HEK293 (cell line): ENCODE measurements around the gene C16orf92.

Experiments used
- EGR2 ChIP-seq: fragments of 450-650 bp; formaldehyde crosslinking; IDR thresholded peaks from 2 replicates; pipeline ENCODE4 v1.5.1; 2016; ENCODE audit warnings: low read depth, missing biosample characterization, missing genetic modification characterization
- GLIS2 ChIP-seq: fragments of 450-650 bp; formaldehyde crosslinking; IDR thresholded peaks from 2 replicates; pipeline ENCODE4 v1.5.1; 2016; ENCODE audit warnings: missing biosample characterization, missing genetic modification characterization
- HOXC10 ChIP-seq: sonication (generic); formaldehyde crosslinking; IDR thresholded peaks from 2 replicates; pipeline ENCODE4 v1.8.1; 2023; ENCODE audit warnings: mild to moderate bottlenecking, missing genetic modification reagents
- KLF9 ChIP-seq: fragments of 450-650 bp; formaldehyde crosslinking; IDR thresholded peaks from 2 replicates; pipeline ENCODE4 v1.5.1; 2016; ENCODE audit warnings: missing biosample characterization, missing genetic modification characterization, low read depth
- MEIS1 ChIP-seq: sonication (generic); formaldehyde crosslinking; IDR thresholded peaks from 2 replicates; pipeline ENCODE4 v1.8.1; 2022; ENCODE audit warnings: missing genetic modification reagents, mild to moderate bottlenecking, borderline replicate concordance
- PRDM1 ChIP-seq: fragments of 450-650 bp; formaldehyde crosslinking; IDR thresholded peaks from 2 replicates; pipeline ENCODE4; 2016; ENCODE audit warnings: missing biosample characterization, missing genetic modification characterization
- SP7 ChIP-seq: fragments of 450-650 bp; formaldehyde crosslinking; IDR thresholded peaks from 2 replicates; pipeline ENCODE4 v1.5.1; 2016; ENCODE audit warnings: missing biosample characterization, missing genetic modification characterization
- YY2 ChIP-seq: fragments of 450-650 bp; formaldehyde crosslinking; IDR thresholded peaks from 2 replicates; pipeline ENCODE4 v1.5.1; 2016; ENCODE audit warnings: missing biosample characterization, missing genetic modification characterization
- ZBTB44 ChIP-seq: fragments of 450-650 bp; IDR thresholded peaks from 2 replicates; pipeline ENCODE4 v1.5.1; 2018; ENCODE audit warnings: missing biosample characterization, mild to moderate bottlenecking, missing genetic modification characterization
- ZBTB48 ChIP-seq: fragments of 450-650 bp; formaldehyde crosslinking; IDR thresholded peaks from 2 replicates; pipeline ENCODE4 v1.5.1; 2016; ENCODE audit warnings: missing biosample characterization, missing genetic modification characterization
- ZBTB6 ChIP-seq: fragments of 450-650 bp; formaldehyde crosslinking; IDR thresholded peaks from 2 replicates; pipeline ENCODE4 v1.5.1; 2017; ENCODE audit warnings: missing biosample characterization, missing genetic modification characterization
- ZIC2 ChIP-seq: fragments of 450-650 bp; formaldehyde crosslinking; IDR thresholded peaks from 2 replicates; pipeline ENCODE4 v1.5.1; 2016; ENCODE audit warnings: missing biosample characterization, missing genetic modification characterization
- ZNF16 ChIP-seq: fragments of 450-650 bp; formaldehyde crosslinking; IDR thresholded peaks from 2 replicates; pipeline ENCODE4 v1.5.1; 2016; ENCODE audit warnings: low read depth, missing biosample characterization, missing genetic modification characterization
- ZNF202 ChIP-seq: fragments of 450-650 bp; formaldehyde crosslinking; IDR thresholded peaks from 2 replicates; pipeline ENCODE4 v1.5.1; 2016; ENCODE audit warnings: missing biosample characterization, missing genetic modification characterization, borderline replicate concordance
- ZNF211 ChIP-seq: fragments of 450-650 bp; formaldehyde crosslinking; IDR thresholded peaks from 2 replicates; pipeline ENCODE4 v1.5.1; 2016; ENCODE audit warnings: low read depth, missing biosample characterization, missing genetic modification characterization
- ZNF214 ChIP-seq: fragments of 450-650 bp; formaldehyde crosslinking; IDR thresholded peaks from 2 replicates; pipeline ENCODE4 v1.5.1; 2017; ENCODE audit warnings: missing biosample characterization, mild to moderate bottlenecking, missing genetic modification characterization, borderline replicate concordance
- ZNF221 ChIP-seq: fragments of 450-650 bp; formaldehyde crosslinking; IDR thresholded peaks from 2 replicates; pipeline ENCODE4 v1.5.1; 2017; ENCODE audit warnings: missing biosample characterization, missing genetic modification characterization, borderline replicate concordance
- ZNF24 ChIP-seq: fragments of 450-650 bp; formaldehyde crosslinking; IDR thresholded peaks from 2 replicates; pipeline ENCODE4 v1.5.1; 2016; ENCODE audit warnings: missing biosample characterization, missing genetic modification characterization
- ZNF473 ChIP-seq: fragments of 450-650 bp; formaldehyde crosslinking; IDR thresholded peaks from 2 replicates; pipeline ENCODE4 v1.5.1; 2017; ENCODE audit warnings: missing biosample characterization, missing genetic modification characterization
- ZNF514 ChIP-seq: fragments of 450-650 bp; formaldehyde crosslinking; IDR thresholded peaks from 2 replicates; pipeline ENCODE4 v1.5.1; 2016; ENCODE audit warnings: missing biosample characterization, missing genetic modification characterization
- ZNF555 ChIP-seq: fragments of 450-650 bp; formaldehyde crosslinking; conservative IDR thresholded peaks from 2 replicates; pipeline ENCODE4 v1.5.1; 2017; ENCODE audit warnings: missing biosample characterization, mild to moderate bottlenecking, missing genetic modification characterization, inconsistent platforms
- ZNF558 ChIP-seq: fragments of 450-650 bp; formaldehyde crosslinking; IDR thresholded peaks from 2 replicates; pipeline ENCODE4 v1.5.1; 2016; ENCODE audit warnings: missing biosample characterization, missing genetic modification characterization
- ZNF560 ChIP-seq: fragments of 450-650 bp; formaldehyde crosslinking; IDR thresholded peaks from 2 replicates; pipeline ENCODE4 v1.5.1; 2017; ENCODE audit warnings: missing biosample characterization, missing genetic modification characterization, borderline replicate concordance
- ZNF580 ChIP-seq: fragments of 450-650 bp; formaldehyde crosslinking; IDR thresholded peaks from 2 replicates; pipeline ENCODE4 v1.5.1; 2016; ENCODE audit warnings: missing biosample characterization, missing genetic modification characterization
- ZNF610 ChIP-seq: fragments of 450-650 bp; formaldehyde crosslinking; IDR thresholded peaks from 2 replicates; pipeline ENCODE4 v1.5.1; 2016; ENCODE audit warnings: missing biosample characterization, missing genetic modification characterization, borderline replicate concordance
- ZNF621 ChIP-seq: fragments of 450-650 bp; formaldehyde crosslinking; IDR thresholded peaks from 2 replicates; pipeline ENCODE4 v1.5.1; 2017; ENCODE audit warnings: missing biosample characterization, missing genetic modification characterization
- ZNF623 ChIP-seq: fragments of 450-650 bp; formaldehyde crosslinking; IDR thresholded peaks from 2 replicates; pipeline ENCODE4 v1.5.1; 2016; ENCODE audit warnings: missing biosample characterization, missing genetic modification characterization
- ZNF626 ChIP-seq: fragments of 450-650 bp; sonication (Bioruptor Pico); formaldehyde crosslinking; IDR thresholded peaks from 2 replicates; pipeline ENCODE4 v1.5.1; 2018; ENCODE audit warnings: missing biosample characterization, missing genetic modification characterization, inconsistent platforms
- ZNF677 ChIP-seq: fragments of 450-650 bp; IDR thresholded peaks from 2 replicates; pipeline ENCODE4 v1.5.0; 2018; ENCODE audit warnings: missing biosample characterization, mild to moderate bottlenecking, missing genetic modification characterization, moderate library complexity
- ZNF747 ChIP-seq: fragments of 450-650 bp; formaldehyde crosslinking; IDR thresholded peaks from 2 replicates; pipeline ENCODE4 v1.5.1; 2016; ENCODE audit warnings: missing biosample characterization, missing genetic modification characterization
- ZNF768 ChIP-seq: fragments of 450-650 bp; formaldehyde crosslinking; IDR thresholded peaks from 2 replicates; pipeline ENCODE4 v1.5.1; 2018; ENCODE audit warnings: missing biosample characterization, mild to moderate bottlenecking, missing genetic modification characterization
- ZXDB ChIP-seq: fragments of 450-650 bp; formaldehyde crosslinking; IDR thresholded peaks from 2 replicates; pipeline ENCODE4 v1.5.1; 2016; ENCODE audit warnings: missing biosample characterization, missing genetic modification characterization
- TF ChIP-seq, protein P1 (sequence below): fragments of 450-650 bp; formaldehyde crosslinking; IDR thresholded peaks from 2 replicates; pipeline ENCODE4 v1.5.1; 2016; ENCODE audit warnings: missing biosample characterization, missing genetic modification characterization, low read depth
- TF ChIP-seq, protein P2 (sequence below): fragments of 450-650 bp; formaldehyde crosslinking; IDR thresholded peaks from 2 replicates; pipeline ENCODE4 v1.5.1; 2016; ENCODE audit warnings: missing biosample characterization, missing genetic modification characterization

The C16orf92 gene

GRCh38 chr16:30065102-30065942, 42.3 kb downstream of the C16orf92 start, which contains the start of gene ALDOA (continued):
- TF ChIP-seq EGR2 (tag by site-specific recombination) (peak; percentile 60), ZNF623 (tag by site-specific recombination) (0 out of 2 replicates have a peak, but pooled peaks have one; percentile 4), ZNF514 (tag by site-specific recombination) (no peak), ZNF24 (tag by site-specific recombination) (peak; percentile 97), ZNF211 (tag by site-specific recombination) (no peak), ZNF221 (peak; percentile 14; the same call in 1 of the 2 replicates), ZNF677 (no peak), ZBTB44 (tag by site-specific recombination) (no peak), MEIS1 (CRISPR knock-in tag) (no peak), ZNF16 (no peak), YY2 (tag by site-specific recombination) (no peak; the same call in 1 of the 2 replicates), HOXC10 (CRISPR knock-in tag) (peak; percentile 96), KLF9 (tag by site-specific recombination) (peak; percentile 91), ZNF610 (tag by site-specific recombination) (peak; percentile 89), PRDM1 (tag by site-specific recombination) (peak; percentile 97), ZNF621 (tag by site-specific recombination) (no peak), ZBTB6 (tag by site-specific recombination) (no peak; the same call in 1 of the 2 replicates), ZNF580 (tag by site-specific recombination) (peak; percentile 83), ZNF214 (tag by site-specific recombination) (no peak), ZIC2 (peak; percentile 91), GLIS2 (tag by site-specific recombination) (peak; percentile 99), ZNF626 (tag by site-specific recombination) (no peak), ZNF558 (tag by site-specific recombination) (no peak), SP7 (tag by site-specific recombination) (peak; percentile 95), ZNF747 (tag by site-specific recombination) (no peak), ZNF560 (tag by site-specific recombination) (no peak), ZNF555 (tag by site-specific recombination) (no peak), ZNF473 (no peak), ZNF202 (tag by site-specific recombination) (no peak), ZXDB (tag by site-specific recombination) (peak; percentile 98), ZNF768 (tag by site-specific recombination) (no peak), ZBTB48 (tag by site-specific recombination) (peak; percentile 64; the same call in 1 of the 2 replicates)
- TF ChIP-seq, protein P1, sequence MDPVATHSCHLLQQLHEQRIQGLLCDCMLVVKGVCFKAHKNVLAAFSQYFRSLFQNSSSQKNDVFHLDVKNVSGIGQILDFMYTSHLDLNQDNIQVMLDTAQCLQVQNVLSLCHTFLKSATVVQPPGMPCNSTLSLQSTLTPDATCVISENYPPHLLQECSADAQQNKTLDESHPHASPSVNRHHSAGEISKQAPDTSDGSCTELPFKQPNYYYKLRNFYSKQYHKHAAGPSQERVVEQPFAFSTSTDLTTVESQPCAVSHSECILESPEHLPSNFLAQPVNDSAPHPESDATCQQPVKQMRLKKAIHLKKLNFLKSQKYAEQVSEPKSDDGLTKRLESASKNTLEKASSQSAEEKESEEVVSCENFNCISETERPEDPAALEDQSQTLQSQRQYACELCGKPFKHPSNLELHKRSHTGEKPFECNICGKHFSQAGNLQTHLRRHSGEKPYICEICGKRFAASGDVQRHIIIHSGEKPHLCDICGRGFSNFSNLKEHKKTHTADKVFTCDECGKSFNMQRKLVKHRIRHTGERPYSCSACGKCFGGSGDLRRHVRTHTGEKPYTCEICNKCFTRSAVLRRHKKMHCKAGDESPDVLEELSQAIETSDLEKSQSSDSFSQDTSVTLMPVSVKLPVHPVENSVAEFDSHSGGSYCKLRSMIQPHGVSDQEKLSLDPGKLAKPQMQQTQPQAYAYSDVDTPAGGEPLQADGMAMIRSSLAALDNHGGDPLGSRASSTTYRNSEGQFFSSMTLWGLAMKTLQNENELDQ, result no peak
- TF ChIP-seq, protein P2, sequence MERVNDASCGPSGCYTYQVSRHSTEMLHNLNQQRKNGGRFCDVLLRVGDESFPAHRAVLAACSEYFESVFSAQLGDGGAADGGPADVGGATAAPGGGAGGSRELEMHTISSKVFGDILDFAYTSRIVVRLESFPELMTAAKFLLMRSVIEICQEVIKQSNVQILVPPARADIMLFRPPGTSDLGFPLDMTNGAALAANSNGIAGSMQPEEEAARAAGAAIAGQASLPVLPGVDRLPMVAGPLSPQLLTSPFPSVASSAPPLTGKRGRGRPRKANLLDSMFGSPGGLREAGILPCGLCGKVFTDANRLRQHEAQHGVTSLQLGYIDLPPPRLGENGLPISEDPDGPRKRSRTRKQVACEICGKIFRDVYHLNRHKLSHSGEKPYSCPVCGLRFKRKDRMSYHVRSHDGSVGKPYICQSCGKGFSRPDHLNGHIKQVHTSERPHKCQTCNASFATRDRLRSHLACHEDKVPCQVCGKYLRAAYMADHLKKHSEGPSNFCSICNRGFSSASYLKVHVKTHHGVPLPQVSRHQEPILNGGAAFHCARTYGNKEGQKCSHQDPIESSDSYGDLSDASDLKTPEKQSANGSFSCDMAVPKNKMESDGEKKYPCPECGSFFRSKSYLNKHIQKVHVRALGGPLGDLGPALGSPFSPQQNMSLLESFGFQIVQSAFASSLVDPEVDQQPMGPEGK (tag by site-specific recombination), result peak; percentile 100
